Stimulated activated CD4-positive, alpha-beta T cell treated with anti-CD3 and anti-CD28 coated beads, TNF-alpha, amount 100 ng/mL, for 24 hours (primary cell): Measurements from ENCODE around the gene NUBPL.
"Not testable (repeated sequence)": the region's sequence is repeated elsewhere in the genome, so short reads cannot be mapped to it uniquely, and the experiment has no call there.

Source experiments
- DNase-seq, 3 experiments: peaks; one replicate each; pipeline ENCODE4 v3.0.0-alpha.2; 2020; ENCODE audit warnings: low read depth in 3 of 3

Gene NUBPL

GRCh38 chr14:31677630-31678029 lies 116.4 kb downstream of the NUBPL start:
- no peak for DNase-seq

GRCh38 chr14:31678421-31679249 lies 117.4 kb downstream of the NUBPL start:
- DNase-seq, result no peak

GRCh38 chr14:31682768-31683167 lies 121.6 kb downstream of the NUBPL start:
- DNase-seq, result no peak

GRCh38 chr14:31687726-31688125 lies 126.5 kb downstream of the NUBPL start:
- no peak for DNase-seq

GRCh38 chr14:31690056-31690455 lies 128.9 kb downstream of the NUBPL start:
- DNase-seq, result no peak

GRCh38 chr14:31692376-31692781 lies 131.2 kb downstream of the NUBPL start:
- DNase-seq, result no peak

GRCh38 chr14:31696378-31696777 lies 135.2 kb downstream of the NUBPL start:
- no peak for DNase-seq

- DNase-seq, result no peak
Measured at GRCh38 chr14:31699809-31700208, 138.6 kb downstream of the NUBPL start.

GRCh38 chr14:31700282-31701074 lies 139.3 kb downstream of the NUBPL start:
- DNase-seq, result no peak

- no peak for DNase-seq
Measured at GRCh38 chr14:31702130-31702529, 140.9 kb downstream of the NUBPL start.

GRCh38 chr14:31703056-31703455 lies 141.9 kb downstream of the NUBPL start:
- DNase-seq, result no peak

- DNase-seq, result no peak
Measured at GRCh38 chr14:31705731-31706130, 144.5 kb downstream of the NUBPL start.

- not testable (repeated sequence) for DNase-seq
Measured at GRCh38 chr14:31708661-31709060, 147.5 kb downstream of the NUBPL start.

- no peak for DNase-seq
Measured at GRCh38 chr14:31712244-31713127, 151.3 kb downstream of the NUBPL start.

- DNase-seq, result no peak
Measured at GRCh38 chr14:31716208-31716607, 155.0 kb downstream of the NUBPL start.

GRCh38 chr14:31717294-31718085 lies 156.3 kb downstream of the NUBPL start:
- no peak for DNase-seq

GRCh38 chr14:31718585-31718984 lies 157.4 kb downstream of the NUBPL start:
- DNase-seq, result no peak

- no peak for DNase-seq
Measured at GRCh38 chr14:31718985-31719384, 157.8 kb downstream of the NUBPL start.

GRCh38 chr14:31726337-31726736 lies 165.1 kb downstream of the NUBPL start:
- no peak for DNase-seq

- no peak for DNase-seq
Measured at GRCh38 chr14:31727797-31728196, 166.6 kb downstream of the NUBPL start.

- no peak for DNase-seq
Measured at GRCh38 chr14:31740688-31741087, 179.5 kb downstream of the NUBPL start.
